GM21447 (cell line): ENCODE results near the gene TMEM42.

Source experiments
- ATAC-seq: cut with Tn5 transposase; IDR thresholded peaks from one replicate; pipeline ENCODE4 v1.9.1; 2021; ENCODE audit not compliant: unreplicated experiment

Gene TMEM42

GRCh38 chr3:44906997-44907396 lies 45.3 kb downstream of the TMEM42 start:
- no peak for ATAC-seq

- ATAC-seq = no peak
These were observed 45.9 kb downstream of the TMEM42 start for GRCh38 chr3:44907612-44908011.

GRCh38 chr3:44909063-44909462 lies 47.4 kb downstream of the TMEM42 start:
- no peak for ATAC-seq

DNA sequence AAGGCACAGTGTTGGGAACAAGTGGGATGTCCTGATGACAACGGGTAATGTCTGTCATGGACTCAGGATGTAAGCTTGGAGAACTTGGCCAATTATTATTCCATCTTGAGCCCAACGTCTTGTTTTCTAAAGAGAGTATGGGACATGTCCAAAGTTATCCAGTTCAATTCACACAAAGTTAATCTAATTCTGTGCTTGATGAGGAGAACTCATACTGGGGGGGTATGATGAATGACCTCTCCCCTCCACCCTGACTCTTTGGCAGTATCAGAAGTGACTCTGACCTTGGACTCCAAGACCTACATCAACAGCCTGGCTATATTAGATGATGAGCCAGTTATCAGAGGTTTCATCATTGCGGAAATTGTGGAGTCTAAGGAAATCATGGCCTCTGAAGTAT lies 49.0 kb downstream of the TMEM42 start:
- ATAC-seq = no peak

DNA sequence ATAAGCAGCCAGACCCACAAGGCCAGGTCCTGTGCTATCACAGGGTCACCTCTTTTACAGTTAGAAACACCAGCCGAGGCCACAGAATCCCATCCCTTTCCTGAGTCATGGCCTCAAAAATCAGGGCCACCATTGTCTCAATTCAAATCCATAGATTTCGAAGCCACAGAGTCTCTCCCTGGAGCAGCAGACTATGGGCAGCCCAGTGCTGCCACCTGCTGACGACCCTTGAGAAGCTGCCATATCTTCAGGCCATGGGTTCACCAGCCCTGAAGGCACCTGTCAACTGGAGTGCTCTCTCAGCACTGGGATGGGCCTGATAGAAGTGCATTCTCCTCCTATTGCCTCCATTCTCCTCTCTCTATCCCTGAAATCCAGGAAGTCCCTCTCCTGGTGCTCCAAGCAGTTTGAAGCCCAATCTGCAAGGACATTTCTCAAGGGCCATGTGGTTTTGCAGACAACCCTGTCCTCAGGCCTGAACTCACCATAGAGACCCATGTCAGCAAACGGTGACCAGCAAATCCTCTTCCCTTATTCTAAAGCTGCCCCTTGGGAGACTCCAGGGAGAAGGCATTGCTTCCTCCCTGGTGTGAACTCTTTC lies 52.3 kb downstream of the TMEM42 start:
- no peak for ATAC-seq

DNA sequence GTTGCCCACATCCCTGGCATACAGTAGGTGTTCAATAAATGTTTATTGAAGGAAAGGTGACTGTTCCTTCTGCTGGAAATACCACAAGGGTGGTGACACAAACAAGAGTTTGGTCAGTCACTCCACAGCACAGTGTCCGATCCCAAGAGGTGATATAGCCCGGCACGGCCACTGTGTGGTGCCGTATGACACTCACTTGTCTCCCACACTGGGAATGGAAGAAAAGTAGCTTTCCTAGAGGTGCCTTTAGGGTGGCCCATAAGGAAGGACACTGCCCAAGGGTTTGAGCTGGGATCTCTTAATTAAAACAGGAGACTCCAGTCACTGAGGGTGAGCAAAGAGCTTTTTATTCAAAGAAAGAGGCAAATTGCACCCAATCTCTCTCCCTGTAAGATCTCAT lies 53.2 kb downstream of the TMEM42 start:
- ATAC-seq = no peak
